ENCODE measurements around the gene OR4E1. TPM values are rescaled to one million over a fixed set of nuclear protein-coding genes. Genes with fewer than 3 reads are reported as not detected.

OR4E1 gene
- polyA plus RNA-seq, 2 of the 4 experiments (the other 2 are of a cell fraction) = not detected

DNA sequence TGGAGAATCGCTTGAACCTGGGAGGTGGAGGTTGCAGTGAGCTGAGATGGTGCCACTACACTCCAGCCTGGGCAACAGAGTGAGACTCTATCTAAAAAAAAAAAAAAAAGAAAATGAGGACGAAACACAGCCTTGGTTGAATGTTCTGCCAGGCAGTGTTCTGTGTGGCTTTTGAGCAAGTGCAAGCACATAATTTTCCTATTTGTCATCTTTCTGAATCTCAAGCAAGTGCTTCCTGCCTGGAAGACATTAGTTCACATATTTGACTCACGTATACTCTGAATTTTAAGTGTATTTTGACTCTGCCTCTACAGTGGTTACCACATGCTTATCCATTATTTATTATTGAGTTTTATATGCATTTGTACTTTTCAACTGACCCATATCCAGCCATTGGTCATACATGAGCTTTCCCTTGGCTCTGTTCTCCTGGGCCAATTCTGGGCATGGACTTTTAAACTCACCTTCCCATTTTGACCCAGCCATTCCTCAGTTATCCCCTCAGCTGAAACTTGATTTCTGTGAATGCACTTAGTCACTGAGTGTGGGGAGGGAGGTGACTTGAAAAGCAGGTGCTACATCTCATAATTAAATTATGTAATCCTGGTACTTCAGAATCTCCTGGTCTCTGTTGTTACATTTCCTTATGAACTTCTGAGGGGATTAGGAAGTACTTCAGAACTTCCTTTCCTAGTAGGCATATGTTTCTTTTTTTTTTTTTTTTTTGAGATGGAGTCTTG is 47.0 kb downstream of the OR4E1 start:
- no peak overlapping the region for H3K4me2 ChIP-seq
- 0 out of 3 replicates have a peak, but pooled peaks cover 3% of the 10 kb centered on the region for H3K9me3 ChIP-seq
- DNase-seq (ENCODE audit: low read depth in 1 of 2, low spot score in 1 of 2) (no peak), FAIRE-seq (no peak), ATAC-seq (no peak)
- H3K27ac ChIP-seq = no peak overlapping the region
- POLR2A ChIA-PET = no interaction called here
- CTCF ChIA-PET = no interaction called here
- TF ChIP-seq, protein P1, sequence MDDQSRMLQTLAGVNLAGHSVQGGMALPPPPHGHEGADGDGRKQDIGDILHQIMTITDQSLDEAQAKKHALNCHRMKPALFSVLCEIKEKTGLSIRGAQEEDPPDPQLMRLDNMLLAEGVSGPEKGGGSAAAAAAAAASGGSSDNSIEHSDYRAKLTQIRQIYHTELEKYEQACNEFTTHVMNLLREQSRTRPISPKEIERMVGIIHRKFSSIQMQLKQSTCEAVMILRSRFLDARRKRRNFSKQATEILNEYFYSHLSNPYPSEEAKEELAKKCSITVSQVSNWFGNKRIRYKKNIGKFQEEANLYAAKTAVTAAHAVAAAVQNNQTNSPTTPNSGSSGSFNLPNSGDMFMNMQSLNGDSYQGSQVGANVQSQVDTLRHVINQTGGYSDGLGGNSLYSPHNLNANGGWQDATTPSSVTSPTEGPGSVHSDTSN (IDR thresholded peaks at IDR 0.05) = no peak
- no peak for TF ChIP-seq KDM5A (IDR thresholded peaks at IDR 0.05)
- no peak for TF ChIP-seq POLR2AphosphoS2 (conservative IDR thresholded peaks at IDR 0.05; ENCODE audit: low read length)
- TF ChIP-seq, protein P2, sequence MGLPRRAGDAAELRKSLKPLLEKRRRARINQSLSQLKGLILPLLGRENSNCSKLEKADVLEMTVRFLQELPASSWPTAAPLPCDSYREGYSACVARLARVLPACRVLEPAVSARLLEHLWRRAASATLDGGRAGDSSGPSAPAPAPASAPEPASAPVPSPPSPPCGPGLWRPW (IDR thresholded peaks at IDR 0.05) = no peak
- TF ChIP-seq BHLHE40 (IDR thresholded peaks at IDR 0.05; ENCODE audit: low read depth, low read length) = no peak
- TF ChIP-seq ZFP36 (IDR thresholded peaks at IDR 0.05; ENCODE audit: borderline replicate concordance, partially characterized antibody) = no peak
- TF ChIP-seq HOXB13 (CRISPR knock-in tag; IDR thresholded peaks at IDR 0.05; ENCODE audit: low read depth) = no peak
- TF ChIP-seq, protein P3, sequence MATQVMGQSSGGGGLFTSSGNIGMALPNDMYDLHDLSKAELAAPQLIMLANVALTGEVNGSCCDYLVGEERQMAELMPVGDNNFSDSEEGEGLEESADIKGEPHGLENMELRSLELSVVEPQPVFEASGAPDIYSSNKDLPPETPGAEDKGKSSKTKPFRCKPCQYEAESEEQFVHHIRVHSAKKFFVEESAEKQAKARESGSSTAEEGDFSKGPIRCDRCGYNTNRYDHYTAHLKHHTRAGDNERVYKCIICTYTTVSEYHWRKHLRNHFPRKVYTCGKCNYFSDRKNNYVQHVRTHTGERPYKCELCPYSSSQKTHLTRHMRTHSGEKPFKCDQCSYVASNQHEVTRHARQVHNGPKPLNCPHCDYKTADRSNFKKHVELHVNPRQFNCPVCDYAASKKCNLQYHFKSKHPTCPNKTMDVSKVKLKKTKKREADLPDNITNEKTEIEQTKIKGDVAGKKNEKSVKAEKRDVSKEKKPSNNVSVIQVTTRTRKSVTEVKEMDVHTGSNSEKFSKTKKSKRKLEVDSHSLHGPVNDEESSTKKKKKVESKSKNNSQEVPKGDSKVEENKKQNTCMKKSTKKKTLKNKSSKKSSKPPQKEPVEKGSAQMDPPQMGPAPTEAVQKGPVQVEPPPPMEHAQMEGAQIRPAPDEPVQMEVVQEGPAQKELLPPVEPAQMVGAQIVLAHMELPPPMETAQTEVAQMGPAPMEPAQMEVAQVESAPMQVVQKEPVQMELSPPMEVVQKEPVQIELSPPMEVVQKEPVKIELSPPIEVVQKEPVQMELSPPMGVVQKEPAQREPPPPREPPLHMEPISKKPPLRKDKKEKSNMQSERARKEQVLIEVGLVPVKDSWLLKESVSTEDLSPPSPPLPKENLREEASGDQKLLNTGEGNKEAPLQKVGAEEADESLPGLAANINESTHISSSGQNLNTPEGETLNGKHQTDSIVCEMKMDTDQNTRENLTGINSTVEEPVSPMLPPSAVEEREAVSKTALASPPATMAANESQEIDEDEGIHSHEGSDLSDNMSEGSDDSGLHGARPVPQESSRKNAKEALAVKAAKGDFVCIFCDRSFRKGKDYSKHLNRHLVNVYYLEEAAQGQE (IDR thresholded peaks at IDR 0.05) = no peak
- TF ChIP-seq FOSL2 (IDR thresholded peaks at IDR 0.05) = no peak
- TF ChIP-seq FOSL2 (CRISPR knock-in tag; IDR thresholded peaks at IDR 0.05) = no peak
- 1% methylated on average over 3 of the region's 3 CpGs for WGBS (ENCODE audit: missing lambda C conversion rate)
- H3K4me1 ChIP-seq = no peaks in the 10 kb centered on the region
- H3K4me3 ChIP-seq = no peak overlapping the region

Small RNA genes lying within 50 kb of the gene (small RNA-seq; reads per million reads assigned to genes)
- 0 reads per million in 6 experiments for gene AC243972.3

Other genes with a start within 250 kb of the OR4E1 start
- 28.5 and 50.4 TPM in 2 replicates for gene CHD8, start 217.7 kb downstream of the OR4E1 start, polyA plus RNA-seq (2011; rRNA removed)
- 35.2 to 37.8 TPM (median 36.8 TPM) in 3 replicates for gene CHD8, start 217.7 kb downstream of the OR4E1 start, polyA plus RNA-seq (2017; fragmentation: RNase III; extraction: RNeasy Plus Mini Kit Qiagen cat#74134 plus additional on column Dnase treatment)
- gene RAB2B, start 196.9 kb downstream of the OR4E1 start, polyA plus RNA-seq (2011; rRNA removed) = 37.5 and 41.3 TPM in 2 replicates
- gene RAB2B, start 196.9 kb downstream of the OR4E1 start, polyA plus RNA-seq (2017; fragmentation: RNase III; extraction: RNeasy Plus Mini Kit Qiagen cat#74134 plus additional on column Dnase treatment) = 15.8 to 19.8 TPM (median 18.4 TPM) in 3 replicates
- 76.4 and 80.3 TPM in 2 replicates for gene TOX4, start 196.6 kb downstream of the OR4E1 start, polyA plus RNA-seq (2011; rRNA removed)
- gene TOX4, start 196.6 kb downstream of the OR4E1 start, polyA plus RNA-seq (2017; fragmentation: RNase III; extraction: RNeasy Plus Mini Kit Qiagen cat#74134 plus additional on column Dnase treatment) = 41.1 to 48.3 TPM (median 41.4 TPM) in 3 replicates
- gene METTL3, start 162.5 kb downstream of the OR4E1 start, polyA plus RNA-seq (2011; rRNA removed) = 103 and 118 TPM in 2 replicates
- gene METTL3, start 162.5 kb downstream of the OR4E1 start, polyA plus RNA-seq (2017; fragmentation: RNase III; extraction: RNeasy Plus Mini Kit Qiagen cat#74134 plus additional on column Dnase treatment) = 63.2 to 66.3 TPM (median 65.2 TPM) in 3 replicates
- gene SALL2, start 147.5 kb downstream of the OR4E1 start, polyA plus RNA-seq (2011; rRNA removed) = 2.8 and 3.8 TPM in 2 replicates
- 1.9 to 3.5 TPM (median 3.5 TPM) in 3 replicates for gene SALL2, start 147.5 kb downstream of the OR4E1 start, polyA plus RNA-seq (2017; fragmentation: RNase III; extraction: RNeasy Plus Mini Kit Qiagen cat#74134 plus additional on column Dnase treatment)
- gene OR10G3, start 93.7 kb downstream of the OR4E1 start, polyA plus RNA-seq (2011; rRNA removed) = not detected in 2 replicates
- not detected in 3 replicates for gene OR10G3, start 93.7 kb downstream of the OR4E1 start, polyA plus RNA-seq (2017; fragmentation: RNase III; extraction: RNeasy Plus Mini Kit Qiagen cat#74134 plus additional on column Dnase treatment)
- gene OR10G2, start 38.9 kb downstream of the OR4E1 start, polyA plus RNA-seq (2011; rRNA removed) = not detected in 2 replicates
- gene OR10G2, start 38.9 kb downstream of the OR4E1 start, polyA plus RNA-seq (2017; fragmentation: RNase III; extraction: RNeasy Plus Mini Kit Qiagen cat#74134 plus additional on column Dnase treatment) = not detected in 3 replicates
- gene OR4E2, start 20.0 kb downstream of the OR4E1 start, polyA plus RNA-seq (2011; rRNA removed) = not detected in 2 replicates
- gene OR4E2, start 20.0 kb downstream of the OR4E1 start, polyA plus RNA-seq (2017; fragmentation: RNase III; extraction: RNeasy Plus Mini Kit Qiagen cat#74134 plus additional on column Dnase treatment) = not detected in 3 replicates

All from A549 (cell line).